GM23338 (cell line): ENCODE data around the gene UBE3B. TPM values are rescaled to one million over a fixed set of nuclear protein-coding genes. Genes with fewer than 3 reads are reported as not detected.

ENCODE experiments used
- ATAC-seq: fragments of 200-7000 bp; cut with Tn5 transposase; 3 replicates; pipeline ENCODE4 v1.9.1; 2020
- DNase-seq: peaks from one replicate; pipeline ENCODE4 v3.0.0-alpha.2; 2015; ENCODE audit warnings: low spot score
- H2AFZ ChIP-seq: fragments of 200-600 bp; sonication (generic); 2 replicates; pipeline ENCODE4 v1.8.0; 2016; ENCODE audit warnings: antibody characterized with exemption, mild to moderate bottlenecking, moderate library complexity
- H3F3A ChIP-seq: fragments of 200-600 bp; sonication (generic); replicated peaks from 2 replicates; pipeline ENCODE4 v1.8.0; 2017; ENCODE audit warnings: antibody characterized with exemption, mixed run types, low read depth
- H3K27ac ChIP-seq: fragments of 200-600 bp; sonication (generic); 2 replicates; pipeline ENCODE4 v1.6.1; 2016; ENCODE audit warnings: low read depth
- H3K27me3 ChIP-seq: fragments of 200-600 bp; sonication (generic); 2 replicates; pipeline ENCODE4 v1.8.0; 2016; ENCODE audit warnings: mild to moderate bottlenecking, mixed run types, moderate library complexity; ENCODE audit not compliant: insufficient read depth
- H3K36me3 ChIP-seq: fragments of 200-600 bp; sonication (generic); 2 replicates; pipeline ENCODE4 v1.8.0; 2016; ENCODE audit warnings: mild to moderate bottlenecking; ENCODE audit not compliant: insufficient read depth
- H3K4me1 ChIP-seq: fragments of 200-600 bp; sonication (generic); 2 replicates; pipeline ENCODE4 v1.8.0; 2016; ENCODE audit warnings: mild to moderate bottlenecking, moderate library complexity; ENCODE audit not compliant: insufficient read depth
- H3K4me2 ChIP-seq: fragments of 200-600 bp; sonication (generic); 2 replicates; pipeline ENCODE4 v1.7.1; 2017; ENCODE audit warnings: mixed run types
- H3K4me3 ChIP-seq: fragments of 200-600 bp; sonication (generic); 2 replicates; pipeline ENCODE4 v1.6.1; 2016; ENCODE audit warnings: mixed run types
- H3K79me2 ChIP-seq: fragments of 200-600 bp; sonication (generic); replicated peaks from 2 replicates; pipeline ENCODE4 v1.8.0; 2017; ENCODE audit warnings: mild to moderate bottlenecking; ENCODE audit not compliant: insufficient read depth
- H3K9me2 ChIP-seq: fragments of 200-600 bp; sonication (generic); 2 replicates; pipeline ENCODE4 v1.8.0; 2017; ENCODE audit not compliant: insufficient read depth
- H4K20me1 ChIP-seq: fragments of 200-600 bp; sonication (generic); replicated peaks from 2 replicates; pipeline ENCODE4 v1.8.0; 2017; ENCODE audit warnings: mild to moderate bottlenecking; ENCODE audit not compliant: insufficient read depth
- H3K27ac Mint-ChIP-seq: 2 replicates; pipeline ENCODE4 v1.8.0; 2020; ENCODE audit warnings: inconsistent platforms, mild to moderate bottlenecking, moderate library complexity, mixed read lengths
- H3K27me3 Mint-ChIP-seq: 3 replicates; pipeline ENCODE4 v1.8.0; 2022; ENCODE audit warnings: low read depth, mild to moderate bottlenecking, moderate library complexity, mixed read lengths, inconsistent platforms; ENCODE audit not compliant: insufficient read depth, poor library complexity
- H3K36me3 Mint-ChIP-seq: 3 replicates; pipeline ENCODE4 v1.8.0; 2021; ENCODE audit warnings: low read depth, mild to moderate bottlenecking, inconsistent platforms, moderate library complexity, mixed read lengths
- H3K4me1 Mint-ChIP-seq: 3 replicates; pipeline ENCODE4 v1.8.0; 2020; ENCODE audit warnings: mild to moderate bottlenecking, inconsistent platforms, mixed read lengths
- H3K4me3 Mint-ChIP-seq: 3 replicates; pipeline ENCODE4 v1.8.0; 2021; ENCODE audit warnings: moderate library complexity, mild to moderate bottlenecking, inconsistent platforms, mixed read lengths
- H3K9me3 Mint-ChIP-seq: 3 replicates; pipeline ENCODE4 v1.8.0; 2020; ENCODE audit warnings: moderate library complexity, mild to moderate bottlenecking, inconsistent platforms, mixed read lengths
- CREB1 ChIP-seq: fragments of 250-450 bp; sonication (Bioruptor Pico); IDR thresholded peaks from 2 replicates; pipeline ENCODE4 v1.5.0; 2020; ENCODE audit warnings: low read depth, mild to moderate bottlenecking, moderate library complexity
- NANOG ChIP-seq: IDR thresholded peaks from 2 replicates; pipeline ENCODE4 v1.6.1; 2016; ENCODE audit warnings: antibody characterized with exemption, borderline replicate concordance
- POLR2AphosphoS5 ChIP-seq: IDR thresholded peaks from 2 replicates; pipeline ENCODE4 v1.6.1; 2016; ENCODE audit warnings: antibody characterized with exemption, low read depth
- REST ChIP-seq: IDR thresholded peaks from one replicate; pipeline ENCODE4 v1.6.1; 2018; ENCODE audit warnings: antibody characterized with exemption; ENCODE audit not compliant: unreplicated experiment
- STAT1 ChIP-seq: IDR thresholded peaks from one replicate; pipeline ENCODE4 v1.6.1; 2016; ENCODE audit warnings: antibody characterized with exemption; ENCODE audit not compliant: unreplicated experiment
- ZNF331 ChIP-seq: fragments of 250-450 bp; sonication (Bioruptor Pico); IDR thresholded peaks from 2 replicates; pipeline ENCODE4 v1.5.0; 2020; ENCODE audit warnings: low read depth, mild to moderate bottlenecking, moderate library complexity
- polyA plus RNA-seq: library from polyadenylated mRNA; unstranded; fragments of >200 nt; fragmentation: Nextera tagmentation; extraction: Ambion mirVana; gene quantifications from 2 replicates; pipeline ENCODE4 v1.2.1, GENCODE V29; 2016
- total RNA-seq: library from RNA; depleted of rRNA; stranded (reverse); fragments of >200 nt; shearing (Covaris generic); gene quantifications from 2 replicates; pipeline ENCODE4 v1.2.3, GENCODE V29; 2014

The UBE3B gene
- total and polyA plus RNA-seq, 2 experiments from 2014 or later = 20.8 TPM

- no peak overlapping the region for H3K4me3 Mint-ChIP-seq
- DNase-seq (no peak), ATAC-seq (peak; percentile 13)
- H3K4me1 ChIP-seq = peaks cover 28% of the 10 kb centered on the region
- no peaks in the 10 kb centered on the region for H3K36me3 ChIP-seq
- no peaks in the 10 kb centered on the region for H3K27me3 ChIP-seq
- H3K4me2 ChIP-seq = no peak overlapping the region
- no peak overlapping the region for H3K27ac ChIP-seq
- H3K27ac Mint-ChIP-seq = no peak overlapping the region
- no peaks in the 10 kb centered on the region for H3K79me2 ChIP-seq
- H4K20me1 ChIP-seq = no peaks in the 10 kb centered on the region
- H3K27me3 Mint-ChIP-seq = peaks cover 6% of the 10 kb centered on the region
- peaks cover 4% of the 10 kb centered on the region; the same call in 2 of the 3 replicates for H3K9me3 Mint-ChIP-seq
- no peak overlapping the region for H2AFZ ChIP-seq
- no peaks in the 10 kb centered on the region for H3K9me2 ChIP-seq
- no peak overlapping the region for H3K4me3 ChIP-seq
- peaks cover 4% of the 10 kb centered on the region; the same call in 1 of the 2 replicates for H3F3A ChIP-seq
- TF ChIP-seq NANOG = no peak
- H3K36me3 Mint-ChIP-seq = no peaks in the 10 kb centered on the region
- H3K4me1 Mint-ChIP-seq = peaks cover 45% of the 10 kb centered on the region
Observed at GRCh38 chr12:109434582-109434981, 42.9 kb upstream of the UBE3B start.

- TF ChIP-seq CREB1 (CRISPR knock-in tag) = no peak
- TF ChIP-seq REST = no peak
- peaks cover 49% of the 10 kb centered on the region for H3K4me1 Mint-ChIP-seq
- no peak overlapping the region; the same call in 1 of the 2 replicates for H3K4me3 ChIP-seq
- H3F3A ChIP-seq = peaks cover 4% of the 10 kb centered on the region; the same call in 1 of the 2 replicates
- H3K36me3 Mint-ChIP-seq = no peaks in the 10 kb centered on the region
- H3K4me3 Mint-ChIP-seq = peak overlapping the region; percentile 43
- peaks cover 6% of the 10 kb centered on the region for H3K27me3 Mint-ChIP-seq
- H3K9me2 ChIP-seq = no peaks in the 10 kb centered on the region
- no peaks in the 10 kb centered on the region for H3K27me3 ChIP-seq
- peak overlapping the region; percentile 66 for H3K4me2 ChIP-seq
- H3K27ac ChIP-seq = peak overlapping the region; percentile 63; the same call in 1 of the 2 replicates
- ATAC-seq = peak; percentile 11
- peak overlapping the region; percentile 5; the same call in 1 of the 2 replicates for H2AFZ ChIP-seq
- peaks cover 28% of the 10 kb centered on the region for H3K4me1 ChIP-seq
- H3K27ac Mint-ChIP-seq = peak overlapping the region; percentile 66
- no peaks in the 10 kb centered on the region for H3K79me2 ChIP-seq
- no peaks in the 10 kb centered on the region for H3K36me3 ChIP-seq
- no peaks in the 10 kb centered on the region for H4K20me1 ChIP-seq
- no peaks in the 10 kb centered on the region for H3K9me3 Mint-ChIP-seq
- DNase-seq = peak; percentile 21
Observed at GRCh38 chr12:109435428-109436187, 41.8 kb upstream of the UBE3B start.

- H3K9me3 Mint-ChIP-seq = no peaks in the 10 kb centered on the region
- H3K27ac Mint-ChIP-seq = peak overlapping the region; percentile 66
- H3K4me1 Mint-ChIP-seq = peaks cover 53% of the 10 kb centered on the region
- Histone ChIP-seq H3K4me2 (peak overlapping the region; percentile 66), H3K4me1 (peaks cover 28% of the 10 kb centered on the region), H3K27me3 (no peaks in the 10 kb centered on the region), H2AFZ (peak overlapping the region; percentile 5; the same call in 1 of the 2 replicates), H4K20me1 (no peaks in the 10 kb centered on the region), H3K4me3 (no peak overlapping the region; the same call in 1 of the 2 replicates), H3F3A (peaks cover 4% of the 10 kb centered on the region; the same call in 1 of the 2 replicates), H3K9me2 (no peaks in the 10 kb centered on the region), H3K36me3 (no peaks in the 10 kb centered on the region), H3K79me2 (no peaks in the 10 kb centered on the region), H3K27ac (peak overlapping the region; percentile 63; the same call in 1 of the 2 replicates)
- H3K36me3 Mint-ChIP-seq = no peaks in the 10 kb centered on the region
- H3K4me3 Mint-ChIP-seq = peak overlapping the region; percentile 36; the same call in 2 of the 3 replicates
- DNase-seq (no peak), ATAC-seq (peak; percentile 12)
- H3K27me3 Mint-ChIP-seq = peaks cover 8% of the 10 kb centered on the region
- TF ChIP-seq NANOG (no peak), ZNF331 (no peak), STAT1 (no peak), POLR2AphosphoS5 (no peak)
Observed at GRCh38 chr12:109436188-109436560, 41.3 kb upstream of the UBE3B start.
